ENCODE data around the gene FHIT.

Gene FHIT

DNA sequence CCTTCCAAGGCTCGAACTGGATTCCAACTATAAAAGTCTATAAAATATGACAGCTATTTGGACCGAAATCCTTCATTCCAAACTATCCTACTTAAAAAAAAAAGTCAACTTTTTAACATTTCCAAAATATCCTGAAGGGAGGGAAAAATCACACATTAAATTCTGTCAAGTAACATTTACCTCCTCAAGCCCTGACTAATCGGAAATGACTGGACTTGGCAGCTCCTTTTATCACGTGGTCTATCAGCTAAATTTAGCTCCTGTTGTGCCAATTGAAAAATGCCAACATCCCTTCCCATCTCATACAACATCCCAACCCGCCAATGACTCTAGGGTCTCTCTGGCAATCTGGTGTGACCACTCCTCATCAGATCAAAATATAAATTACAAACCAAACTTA, 297.9 kb downstream of the FHIT start:
- H3K27ac ChIP-seq, result no peak overlapping the region
- H3K27me3 ChIP-seq, result no peaks in the 10 kb centered on the region
- H3K36me3 ChIP-seq, result no peaks in the 10 kb centered on the region
- H3K4me3 ChIP-seq (ENCODE audit: low read depth in 1 of 2, low read length in 1 of 2), result no peak overlapping the region
- no peaks in the 10 kb centered on the region for H3K4me1 ChIP-seq (ENCODE audit: control insufficient read depth in 1 of 2, insufficient read depth in 1 of 2, low read depth in 1 of 2, low read length in 1 of 2)
- TF ChIP-seq, protein P1, sequence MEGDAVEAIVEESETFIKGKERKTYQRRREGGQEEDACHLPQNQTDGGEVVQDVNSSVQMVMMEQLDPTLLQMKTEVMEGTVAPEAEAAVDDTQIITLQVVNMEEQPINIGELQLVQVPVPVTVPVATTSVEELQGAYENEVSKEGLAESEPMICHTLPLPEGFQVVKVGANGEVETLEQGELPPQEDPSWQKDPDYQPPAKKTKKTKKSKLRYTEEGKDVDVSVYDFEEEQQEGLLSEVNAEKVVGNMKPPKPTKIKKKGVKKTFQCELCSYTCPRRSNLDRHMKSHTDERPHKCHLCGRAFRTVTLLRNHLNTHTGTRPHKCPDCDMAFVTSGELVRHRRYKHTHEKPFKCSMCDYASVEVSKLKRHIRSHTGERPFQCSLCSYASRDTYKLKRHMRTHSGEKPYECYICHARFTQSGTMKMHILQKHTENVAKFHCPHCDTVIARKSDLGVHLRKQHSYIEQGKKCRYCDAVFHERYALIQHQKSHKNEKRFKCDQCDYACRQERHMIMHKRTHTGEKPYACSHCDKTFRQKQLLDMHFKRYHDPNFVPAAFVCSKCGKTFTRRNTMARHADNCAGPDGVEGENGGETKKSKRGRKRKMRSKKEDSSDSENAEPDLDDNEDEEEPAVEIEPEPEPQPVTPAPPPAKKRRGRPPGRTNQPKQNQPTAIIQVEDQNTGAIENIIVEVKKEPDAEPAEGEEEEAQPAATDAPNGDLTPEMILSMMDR (IDR thresholded peaks at IDR 0.05), result no peak
- H3K9me3 ChIP-seq, result no peaks in the 10 kb centered on the region

DNA sequence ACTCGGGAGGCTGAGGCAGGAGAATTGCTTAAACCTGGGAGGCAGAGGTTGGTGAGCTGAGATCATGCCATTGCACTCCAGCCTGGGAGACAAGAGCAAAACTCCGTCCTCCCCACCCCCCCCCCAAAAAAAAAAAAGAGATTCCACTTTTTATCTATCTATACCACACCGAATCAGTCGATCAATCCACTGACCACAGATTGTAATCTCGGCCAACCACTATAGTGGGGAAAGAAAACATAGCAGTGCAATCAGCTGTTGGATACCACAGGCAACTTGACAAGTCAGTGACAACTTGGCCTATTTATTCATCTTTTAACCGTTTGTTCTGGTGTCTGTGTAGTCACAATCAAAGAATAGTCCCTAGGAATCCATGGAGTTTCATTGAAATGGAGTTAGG, 299.2 kb downstream of the FHIT start:
- Histone ChIP-seq H3K27me3 (no peaks in the 10 kb centered on the region), H3K4me1 (ENCODE audit: control insufficient read depth in 1 of 2, insufficient read depth in 1 of 2, low read depth in 1 of 2, low read length in 1 of 2) (no peaks in the 10 kb centered on the region), H3K27ac (no peak overlapping the region), H3K4me3 (ENCODE audit: low read depth in 1 of 2, low read length in 1 of 2) (no peak overlapping the region), H3K36me3 (no peaks in the 10 kb centered on the region), H3K9me3 (no peaks in the 10 kb centered on the region)
- TF ChIP-seq, protein P1 (IDR thresholded peaks at IDR 0.05), result no peak

DNA sequence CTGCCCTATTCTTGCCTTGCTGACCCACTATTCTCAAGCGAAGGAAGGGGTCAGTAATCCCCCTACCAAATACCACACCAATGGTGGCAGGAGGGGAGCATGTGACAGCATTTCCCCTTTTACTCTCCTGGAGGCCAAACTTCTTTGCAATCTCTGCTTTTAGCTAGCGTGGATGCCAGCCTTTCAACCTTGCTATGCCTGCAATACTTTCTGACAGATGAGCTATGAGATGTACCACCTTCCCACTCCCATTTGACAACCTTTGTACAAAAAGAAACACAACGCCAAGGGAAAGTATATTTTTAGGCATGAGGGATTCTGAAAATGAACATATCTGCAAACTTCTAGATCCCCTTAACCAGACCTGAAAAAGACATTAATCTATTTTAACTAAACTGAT, 302.1 kb downstream of the FHIT start:
- no peaks in the 10 kb centered on the region for H3K27me3 ChIP-seq
- TF ChIP-seq, protein P1 (IDR thresholded peaks at IDR 0.05), result no peak
- no peaks in the 10 kb centered on the region for H3K9me3 ChIP-seq
- H3K4me3 ChIP-seq (ENCODE audit: low read depth in 1 of 2, low read length in 1 of 2), result no peak overlapping the region
- H3K4me1 ChIP-seq (ENCODE audit: control insufficient read depth in 1 of 2, insufficient read depth in 1 of 2, low read depth in 1 of 2, low read length in 1 of 2), result peaks cover 6 to 8% of the 10 kb centered on the region in 2 experiments
- no peak overlapping the region for H3K27ac ChIP-seq
- H3K36me3 ChIP-seq, result no peaks in the 10 kb centered on the region

- H3K9me3 ChIP-seq, result no peaks in the 10 kb centered on the region
These were observed 302.8 kb downstream of the FHIT start for GRCh38 chr3:60948488-60948887.

GRCh38 chr3:60935709-60936108, 315.5 kb downstream of the FHIT start:
- Histone ChIP-seq H3K36me3 (no peaks in the 10 kb centered on the region), H3K27ac (no peak overlapping the region), H3K4me1 (ENCODE audit: control insufficient read depth in 1 of 2, insufficient read depth in 1 of 2, low read depth in 1 of 2, low read length in 1 of 2) (no peaks in the 10 kb centered on the region), H3K27me3 (no peaks in the 10 kb centered on the region), H3K4me3 (ENCODE audit: low read depth in 1 of 2, low read length in 1 of 2) (no peak overlapping the region), H3K9me3 (no peaks in the 10 kb centered on the region)
- TF ChIP-seq, protein P1 (IDR thresholded peaks at IDR 0.05), result no peak

More at GRCh38 chr3:60948488-60948887, 302.8 kb downstream of the FHIT start:
- TF ChIP-seq, protein P1 (IDR thresholded peaks at IDR 0.05), result no peak
- Histone ChIP-seq H3K4me3 (ENCODE audit: low read depth in 1 of 2, low read length in 1 of 2) (no peak overlapping the region), H3K27me3 (no peaks in the 10 kb centered on the region), H3K27ac (no peak overlapping the region), H3K4me1 (ENCODE audit: control insufficient read depth in 1 of 2, insufficient read depth in 1 of 2, low read depth in 1 of 2, low read length in 1 of 2) (peaks cover 7 to 9% of the 10 kb centered on the region in 2 experiments), H3K36me3 (no peaks in the 10 kb centered on the region)

GRCh38 chr3:60933824-60934223, 317.4 kb downstream of the FHIT start:
- no peaks in the 10 kb centered on the region for H3K9me3 ChIP-seq
- no peaks in the 10 kb centered on the region for H3K4me1 ChIP-seq (ENCODE audit: control insufficient read depth in 1 of 2, insufficient read depth in 1 of 2, low read depth in 1 of 2, low read length in 1 of 2)
- TF ChIP-seq, protein P1 (IDR thresholded peaks at IDR 0.05), result no peak
- no peaks in the 10 kb centered on the region for H3K36me3 ChIP-seq
- H3K4me3 ChIP-seq (ENCODE audit: low read depth in 1 of 2, low read length in 1 of 2), result no peak overlapping the region
- H3K27me3 ChIP-seq, result no peaks in the 10 kb centered on the region
- H3K27ac ChIP-seq, result no peak overlapping the region

Measured in neutrophil (primary cell).